Measurements from ENCODE around the gene COL18A1. TPM values are rescaled to one million over a fixed set of nuclear protein-coding genes. Genes with fewer than 3 reads are reported as not detected.

The COL18A1 gene
- total RNA-seq, 1 donor from 2014 or later: 15.4 TPM

GRCh38 chr21:45535341-45536081 lies 130.5 kb downstream of the COL18A1 start:
- peak; percentile 27 for DNase-seq

GRCh38 chr21:45536301-45537081 lies 131.5 kb downstream of the COL18A1 start:
- DNase-seq: no peak

GRCh38 chr21:45537111-45537745 lies 132.3 kb downstream of the COL18A1 start:
- no peak for DNase-seq

GRCh38 chr21:45537746-45538291 lies 132.9 kb downstream of the COL18A1 start:
- no peak for DNase-seq

GRCh38 chr21:45538381-45539045 lies 133.5 kb downstream of the COL18A1 start:
- no peak for DNase-seq

GRCh38 chr21:45539046-45539795 lies 134.3 kb downstream of the COL18A1 start:
- no peak for DNase-seq

GRCh38 chr21:45539796-45540600 lies 135.0 kb downstream of the COL18A1 start:
- no peak for DNase-seq

- no peak for DNase-seq
These were observed 135.6 kb downstream of the COL18A1 start for GRCh38 chr21:45540601-45540970.

- peak; percentile 52 for DNase-seq
These were observed 136.5 kb downstream of the COL18A1 start for GRCh38 chr21:45541221-45542039.

GRCh38 chr21:45542242-45542666 lies 137.3 kb downstream of the COL18A1 start, which contains the start of gene SLC19A1:
SLC19A1 (minus strand) TSS chr21:45542440; CDS start chr21:45537959, 4,481 bp downstream.
- DNase-seq: peak; percentile 29

- DNase-seq: no peak
These were observed 137.9 kb downstream of the COL18A1 start for GRCh38 chr21:45542667-45543370.

GRCh38 chr21:45543371-45543709 lies 138.4 kb downstream of the COL18A1 start:
- DNase-seq: no peak

- no peak for DNase-seq
These were observed 138.9 kb downstream of the COL18A1 start for GRCh38 chr21:45543710-45544448.

- DNase-seq: no peak
These were observed 139.7 kb downstream of the COL18A1 start for GRCh38 chr21:45544449-45545235.

GRCh38 chr21:45545236-45545570 lies 140.2 kb downstream of the COL18A1 start:
- DNase-seq: no peak

GRCh38 chr21:45545691-45546531 lies 140.9 kb downstream of the COL18A1 start:
- no peak for DNase-seq
